ENCODE data around the gene BAHCC1.

BAHCC1 gene

DNA sequence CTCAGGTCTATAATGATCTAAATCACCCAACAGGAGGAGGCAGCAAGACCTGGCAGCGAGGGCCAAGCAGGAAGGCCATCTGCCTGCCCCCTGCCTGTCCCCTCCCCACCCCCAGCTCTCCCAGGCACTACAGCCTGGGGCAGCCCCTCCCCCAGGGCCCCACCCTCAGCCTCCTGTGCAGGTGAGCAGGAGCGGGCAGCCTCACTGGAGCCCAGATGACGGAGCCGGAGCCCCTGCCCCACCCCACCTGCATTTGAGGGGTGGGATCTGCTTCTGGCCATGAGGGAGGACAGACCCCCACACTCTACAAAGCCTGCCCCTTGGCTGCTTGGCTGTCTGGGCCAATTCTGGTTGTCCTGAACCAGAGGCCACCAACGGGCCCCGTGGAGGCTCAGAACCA is 12.4 kb upstream of the BAHCC1 start:
- Histone ChIP-seq H3K9me3 (ENCODE audit: control insufficient read depth, insufficient read depth, low read length) (no peaks in the 10 kb centered on the region), H3K27me3 (ENCODE audit: control insufficient read depth, low read length) (no peaks in the 10 kb centered on the region), H3K4me3 (ENCODE audit: low read length) (no peak overlapping the region), H3K79me2 (ENCODE audit: control insufficient read depth, low read length) (no peaks in the 10 kb centered on the region), H4K20me1 (ENCODE audit: control insufficient read depth, insufficient read depth, low read depth, low read length) (peaks cover 1% of the 10 kb centered on the region; the same call in 1 of the 2 replicates), H3K9me2 (replicated peaks; ENCODE audit: control insufficient read depth, low read length) (no peaks in the 10 kb centered on the region), H3F3A (ENCODE audit: control insufficient read depth, insufficient read depth) (no peaks in the 10 kb centered on the region), H3K4me1 (ENCODE audit: control insufficient read depth, low read length) (no peaks in the 10 kb centered on the region), H3K27ac (ENCODE audit: low read depth, low read length) (no peak overlapping the region), H3K36me3 (ENCODE audit: control insufficient read depth, low read length) (no peaks in the 10 kb centered on the region), H3K4me2 (ENCODE audit: low read length) (no peak overlapping the region)
- TF ChIP-seq EZH2phosphoT487 (IDR thresholded peaks at IDR 0.05; ENCODE audit: borderline replicate concordance, low read length), result no peak
- TF ChIP-seq, protein P1, sequence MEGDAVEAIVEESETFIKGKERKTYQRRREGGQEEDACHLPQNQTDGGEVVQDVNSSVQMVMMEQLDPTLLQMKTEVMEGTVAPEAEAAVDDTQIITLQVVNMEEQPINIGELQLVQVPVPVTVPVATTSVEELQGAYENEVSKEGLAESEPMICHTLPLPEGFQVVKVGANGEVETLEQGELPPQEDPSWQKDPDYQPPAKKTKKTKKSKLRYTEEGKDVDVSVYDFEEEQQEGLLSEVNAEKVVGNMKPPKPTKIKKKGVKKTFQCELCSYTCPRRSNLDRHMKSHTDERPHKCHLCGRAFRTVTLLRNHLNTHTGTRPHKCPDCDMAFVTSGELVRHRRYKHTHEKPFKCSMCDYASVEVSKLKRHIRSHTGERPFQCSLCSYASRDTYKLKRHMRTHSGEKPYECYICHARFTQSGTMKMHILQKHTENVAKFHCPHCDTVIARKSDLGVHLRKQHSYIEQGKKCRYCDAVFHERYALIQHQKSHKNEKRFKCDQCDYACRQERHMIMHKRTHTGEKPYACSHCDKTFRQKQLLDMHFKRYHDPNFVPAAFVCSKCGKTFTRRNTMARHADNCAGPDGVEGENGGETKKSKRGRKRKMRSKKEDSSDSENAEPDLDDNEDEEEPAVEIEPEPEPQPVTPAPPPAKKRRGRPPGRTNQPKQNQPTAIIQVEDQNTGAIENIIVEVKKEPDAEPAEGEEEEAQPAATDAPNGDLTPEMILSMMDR (IDR thresholded peaks at IDR 0.05; ENCODE audit: low read depth, low read length, poor library complexity, severe bottlenecking), result no peak

DNA sequence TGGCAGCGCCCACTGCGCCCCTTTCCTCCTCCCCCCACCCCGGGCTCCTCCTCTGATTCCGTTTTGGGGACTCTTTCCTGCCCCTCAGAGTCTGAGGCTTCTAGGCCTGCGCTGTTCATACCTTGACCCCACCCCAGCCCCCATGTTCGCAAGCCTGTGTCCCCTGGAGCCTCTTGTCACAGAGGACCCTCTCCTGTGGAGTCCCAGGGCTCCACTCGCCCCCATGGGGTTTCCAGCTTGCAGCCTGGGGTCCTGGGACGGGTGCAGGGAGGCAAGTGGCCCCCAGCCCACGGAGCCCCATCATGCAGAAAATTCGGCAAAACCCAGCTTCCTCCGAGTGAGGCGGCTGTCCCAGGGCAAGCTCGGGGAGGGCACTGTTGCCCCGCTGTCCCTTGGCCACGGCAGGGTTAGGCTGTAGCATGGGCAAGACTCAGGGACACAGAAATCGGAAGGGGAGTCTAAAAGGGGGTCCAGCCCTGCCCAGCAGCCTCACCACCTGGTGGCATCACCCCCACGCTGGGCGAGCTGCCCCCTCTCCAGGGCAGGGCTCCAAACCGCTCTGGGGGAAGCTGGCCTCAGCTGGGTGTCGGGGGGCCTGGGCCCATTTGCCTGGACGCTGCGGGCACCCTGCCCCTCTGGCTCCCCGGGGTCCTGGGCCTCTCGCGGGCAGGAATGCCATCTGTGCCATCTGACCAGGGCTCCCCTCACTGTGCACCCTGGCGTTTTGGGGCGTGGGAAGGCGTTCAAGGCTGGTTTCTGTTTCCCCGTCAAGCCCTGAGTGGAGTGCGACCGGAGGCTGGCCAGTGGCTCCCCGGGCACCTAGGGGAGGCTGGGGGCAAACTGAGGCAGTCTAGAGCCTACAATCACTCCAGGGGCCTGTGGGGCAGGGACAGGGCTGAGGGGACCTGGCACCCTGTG is 11.5 kb upstream of the BAHCC1 start:
- no peak overlapping the region for H3K4me2 ChIP-seq (ENCODE audit: low read length)
- H3K4me3 ChIP-seq (ENCODE audit: low read length), result no peak overlapping the region
- TF ChIP-seq, protein P1 (IDR thresholded peaks at IDR 0.05; ENCODE audit: low read depth, low read length, poor library complexity, severe bottlenecking), result no peak
- no peak for TF ChIP-seq EZH2phosphoT487 (IDR thresholded peaks at IDR 0.05; ENCODE audit: borderline replicate concordance, low read length)
- no peaks in the 10 kb centered on the region for H3K36me3 ChIP-seq (ENCODE audit: control insufficient read depth, low read length)
- H3K4me1 ChIP-seq (ENCODE audit: control insufficient read depth, low read length), result no peaks in the 10 kb centered on the region
- H3K27ac ChIP-seq (ENCODE audit: low read depth, low read length), result no peak overlapping the region
- H3K9me3 ChIP-seq (ENCODE audit: control insufficient read depth, insufficient read depth, low read length), result no peaks in the 10 kb centered on the region
- H4K20me1 ChIP-seq (ENCODE audit: control insufficient read depth, insufficient read depth, low read depth, low read length), result peaks cover 2% of the 10 kb centered on the region; the same call in 1 of the 2 replicates
- H3F3A ChIP-seq (ENCODE audit: control insufficient read depth, insufficient read depth), result no peaks in the 10 kb centered on the region
- H3K9me2 ChIP-seq (replicated peaks; ENCODE audit: control insufficient read depth, low read length), result no peaks in the 10 kb centered on the region
- H3K27me3 ChIP-seq (ENCODE audit: control insufficient read depth, low read length), result no peaks in the 10 kb centered on the region
- H3K79me2 ChIP-seq (ENCODE audit: control insufficient read depth, low read length), result no peaks in the 10 kb centered on the region

DNA sequence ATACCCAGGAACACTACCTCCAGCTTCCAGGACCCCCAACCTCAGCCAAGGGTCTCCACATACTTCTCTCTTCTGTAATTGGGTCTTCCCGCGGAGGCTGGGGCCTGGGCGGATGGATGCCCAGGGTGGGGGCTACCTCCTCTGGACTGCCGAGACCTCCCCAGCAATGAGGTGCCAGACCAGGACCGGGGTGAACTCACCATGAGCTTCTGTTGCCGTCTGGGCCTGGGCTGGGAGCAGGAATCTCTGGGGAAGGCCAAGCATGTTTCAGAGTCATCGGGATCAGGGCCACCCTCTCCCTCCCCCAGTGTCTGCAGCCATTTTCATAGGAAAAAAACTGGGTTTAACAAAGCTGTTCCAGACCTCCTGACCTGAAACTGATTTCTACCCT is 10.3 kb upstream of the BAHCC1 start:
- Histone ChIP-seq H3K27ac (ENCODE audit: low read depth, low read length) (no peak overlapping the region), H3F3A (ENCODE audit: control insufficient read depth, insufficient read depth) (no peaks in the 10 kb centered on the region), H3K79me2 (ENCODE audit: control insufficient read depth, low read length) (no peaks in the 10 kb centered on the region), H3K27me3 (ENCODE audit: control insufficient read depth, low read length) (0 out of 2 replicates have a peak, but pooled peaks cover 2% of the 10 kb centered on the region), H4K20me1 (ENCODE audit: control insufficient read depth, insufficient read depth, low read depth, low read length) (peaks cover 2% of the 10 kb centered on the region; the same call in 1 of the 2 replicates), H3K36me3 (ENCODE audit: control insufficient read depth, low read length) (no peaks in the 10 kb centered on the region), H3K9me2 (replicated peaks; ENCODE audit: control insufficient read depth, low read length) (no peaks in the 10 kb centered on the region), H3K4me1 (ENCODE audit: control insufficient read depth, low read length) (no peaks in the 10 kb centered on the region), H3K9me3 (ENCODE audit: control insufficient read depth, insufficient read depth, low read length) (no peaks in the 10 kb centered on the region), H3K4me3 (ENCODE audit: low read length) (no peak overlapping the region), H3K4me2 (ENCODE audit: low read length) (no peak overlapping the region)
- TF ChIP-seq EZH2phosphoT487 (IDR thresholded peaks at IDR 0.05; ENCODE audit: borderline replicate concordance, low read length), result no peak
- TF ChIP-seq, protein P1 (IDR thresholded peaks at IDR 0.05; ENCODE audit: low read depth, low read length, poor library complexity, severe bottlenecking), result no peak
